GM12872 (cell line): Measurements from ENCODE around the gene RITA1.

ENCODE experiments used
- TF ChIP-seq, protein P1 (sequence below): IDR thresholded peaks from 3 replicates; pipeline ENCODE4 v1.5.1; 2011; ENCODE audit warnings: low read depth, mild to moderate bottlenecking, low read length, moderate library complexity; ENCODE audit not compliant: insufficient read depth

RITA1 gene

DNA sequence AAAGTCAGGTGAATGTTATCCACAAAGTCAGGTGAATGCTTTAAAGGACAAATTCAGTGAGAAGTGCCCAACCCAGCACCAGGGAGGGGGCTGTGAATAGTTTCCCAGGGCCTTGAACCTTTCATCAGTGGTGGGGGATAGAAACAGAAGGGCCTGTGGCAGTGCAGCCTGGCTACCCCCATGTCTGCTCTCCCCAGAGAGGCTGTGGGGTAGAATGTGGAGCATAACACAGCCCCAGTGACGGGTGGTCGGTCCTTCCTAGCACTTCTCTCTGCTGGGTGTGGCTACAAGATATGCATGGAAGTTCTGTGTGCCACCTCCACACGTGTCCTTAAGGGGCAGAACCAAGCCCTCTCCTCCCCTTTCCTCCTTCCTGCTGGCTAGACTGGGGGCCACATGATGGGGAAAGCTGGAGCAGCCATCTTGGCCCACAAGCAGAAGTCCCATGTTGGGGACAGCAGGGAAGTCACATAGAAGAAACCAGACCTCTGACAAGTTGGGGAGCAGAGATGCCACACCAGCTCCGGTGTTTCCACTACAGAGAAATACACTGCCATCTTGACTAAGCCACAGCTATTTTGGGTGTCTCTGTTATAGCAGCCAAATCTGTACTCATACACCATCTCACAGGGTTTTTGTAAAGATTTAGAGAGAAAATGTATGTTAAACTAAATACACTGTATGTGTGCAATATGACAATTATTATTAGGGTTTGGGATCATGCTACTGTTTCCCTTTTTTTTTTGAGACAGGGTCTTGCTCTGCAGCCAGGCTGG is 17.0 kb downstream of the RITA1 start:
- TF ChIP-seq, protein P1, sequence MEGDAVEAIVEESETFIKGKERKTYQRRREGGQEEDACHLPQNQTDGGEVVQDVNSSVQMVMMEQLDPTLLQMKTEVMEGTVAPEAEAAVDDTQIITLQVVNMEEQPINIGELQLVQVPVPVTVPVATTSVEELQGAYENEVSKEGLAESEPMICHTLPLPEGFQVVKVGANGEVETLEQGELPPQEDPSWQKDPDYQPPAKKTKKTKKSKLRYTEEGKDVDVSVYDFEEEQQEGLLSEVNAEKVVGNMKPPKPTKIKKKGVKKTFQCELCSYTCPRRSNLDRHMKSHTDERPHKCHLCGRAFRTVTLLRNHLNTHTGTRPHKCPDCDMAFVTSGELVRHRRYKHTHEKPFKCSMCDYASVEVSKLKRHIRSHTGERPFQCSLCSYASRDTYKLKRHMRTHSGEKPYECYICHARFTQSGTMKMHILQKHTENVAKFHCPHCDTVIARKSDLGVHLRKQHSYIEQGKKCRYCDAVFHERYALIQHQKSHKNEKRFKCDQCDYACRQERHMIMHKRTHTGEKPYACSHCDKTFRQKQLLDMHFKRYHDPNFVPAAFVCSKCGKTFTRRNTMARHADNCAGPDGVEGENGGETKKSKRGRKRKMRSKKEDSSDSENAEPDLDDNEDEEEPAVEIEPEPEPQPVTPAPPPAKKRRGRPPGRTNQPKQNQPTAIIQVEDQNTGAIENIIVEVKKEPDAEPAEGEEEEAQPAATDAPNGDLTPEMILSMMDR = no peak

DNA sequence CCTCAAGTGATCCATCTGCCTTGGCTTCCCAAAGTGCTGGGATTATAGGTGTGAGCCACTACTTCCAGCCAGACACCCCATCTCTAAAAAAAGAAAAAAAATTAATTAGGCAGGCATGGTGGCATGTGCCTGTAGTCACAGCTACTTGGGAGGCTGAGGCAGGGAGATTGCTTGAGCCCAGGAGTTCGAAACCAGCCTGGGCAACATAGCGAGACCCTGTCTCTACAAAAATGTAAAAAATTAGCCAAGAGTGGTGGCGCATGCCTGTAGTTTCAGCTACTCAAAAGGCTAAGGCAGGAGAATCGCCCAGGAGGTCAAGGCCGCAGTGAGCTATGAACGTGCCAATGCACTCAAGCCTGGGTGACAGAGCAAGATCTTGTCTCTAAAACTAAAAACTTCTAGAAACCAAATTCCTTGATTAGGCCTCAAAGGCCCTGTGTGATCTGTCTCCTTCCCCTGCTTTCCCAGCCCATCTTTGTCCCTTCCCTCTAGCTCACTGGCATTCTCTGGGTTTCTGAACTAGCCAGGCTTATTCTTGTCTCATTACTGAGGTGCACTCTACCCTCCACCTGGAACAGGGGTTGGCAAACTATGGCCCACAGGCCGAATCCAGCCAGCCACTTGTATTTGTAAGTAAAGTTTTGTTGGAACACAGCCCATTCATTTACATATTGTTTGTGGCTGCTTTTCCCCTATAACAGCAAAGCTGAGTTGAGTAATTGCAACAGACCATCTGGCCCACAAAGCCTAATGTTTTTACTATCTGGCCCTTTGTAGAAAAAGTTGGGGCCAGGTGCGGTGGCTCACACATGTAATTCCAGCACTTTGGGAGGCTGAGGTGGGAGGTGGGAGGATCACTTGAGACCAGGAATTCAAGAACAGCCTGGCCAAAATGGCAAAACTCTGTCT is 18.6 kb downstream of the RITA1 start:
- TF ChIP-seq, protein P1 = no peak

DNA sequence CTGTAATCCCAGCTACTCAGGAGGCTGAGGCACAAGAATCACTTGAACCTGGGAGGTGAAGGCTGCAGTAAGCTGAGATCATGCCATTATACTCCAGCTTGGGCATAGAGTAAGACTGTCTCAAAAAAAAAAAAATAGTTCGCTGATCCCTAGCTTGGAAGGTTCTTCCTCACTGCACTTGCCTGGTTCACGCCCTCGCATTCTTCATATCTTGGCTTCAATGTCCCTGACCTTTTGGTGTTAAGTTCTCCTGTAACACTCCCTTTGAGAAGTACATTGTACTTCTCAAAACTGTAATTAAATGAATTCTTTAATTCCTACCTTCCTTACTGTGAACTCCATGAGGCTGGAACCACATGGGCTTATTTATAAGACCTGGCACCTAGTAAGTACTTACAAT is 19.3 kb downstream of the RITA1 start:
- TF ChIP-seq, protein P1 = no peak

DNA sequence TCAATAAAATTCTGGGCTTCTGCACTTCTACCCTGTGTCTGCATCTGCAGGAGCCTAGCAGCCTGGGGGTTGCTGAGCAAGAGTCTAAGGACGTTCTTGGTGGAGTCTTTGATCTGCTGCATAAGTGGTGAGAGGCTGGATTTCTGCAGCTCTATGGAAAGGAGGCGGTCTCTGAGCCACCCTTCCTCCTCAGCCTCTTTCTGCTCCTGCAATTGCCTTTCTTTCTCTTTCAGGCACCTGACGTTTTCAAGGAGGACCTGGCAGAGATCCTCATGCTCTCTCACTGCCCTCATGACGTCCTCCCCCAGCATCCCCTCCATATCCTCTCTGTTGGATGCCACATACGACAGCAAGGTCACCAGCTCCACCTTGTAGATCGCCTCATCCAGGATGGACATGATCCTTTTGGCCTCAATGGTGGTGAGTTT is 22.1 kb downstream of the RITA1 start:
- TF ChIP-seq, protein P1 = no peak

DNA sequence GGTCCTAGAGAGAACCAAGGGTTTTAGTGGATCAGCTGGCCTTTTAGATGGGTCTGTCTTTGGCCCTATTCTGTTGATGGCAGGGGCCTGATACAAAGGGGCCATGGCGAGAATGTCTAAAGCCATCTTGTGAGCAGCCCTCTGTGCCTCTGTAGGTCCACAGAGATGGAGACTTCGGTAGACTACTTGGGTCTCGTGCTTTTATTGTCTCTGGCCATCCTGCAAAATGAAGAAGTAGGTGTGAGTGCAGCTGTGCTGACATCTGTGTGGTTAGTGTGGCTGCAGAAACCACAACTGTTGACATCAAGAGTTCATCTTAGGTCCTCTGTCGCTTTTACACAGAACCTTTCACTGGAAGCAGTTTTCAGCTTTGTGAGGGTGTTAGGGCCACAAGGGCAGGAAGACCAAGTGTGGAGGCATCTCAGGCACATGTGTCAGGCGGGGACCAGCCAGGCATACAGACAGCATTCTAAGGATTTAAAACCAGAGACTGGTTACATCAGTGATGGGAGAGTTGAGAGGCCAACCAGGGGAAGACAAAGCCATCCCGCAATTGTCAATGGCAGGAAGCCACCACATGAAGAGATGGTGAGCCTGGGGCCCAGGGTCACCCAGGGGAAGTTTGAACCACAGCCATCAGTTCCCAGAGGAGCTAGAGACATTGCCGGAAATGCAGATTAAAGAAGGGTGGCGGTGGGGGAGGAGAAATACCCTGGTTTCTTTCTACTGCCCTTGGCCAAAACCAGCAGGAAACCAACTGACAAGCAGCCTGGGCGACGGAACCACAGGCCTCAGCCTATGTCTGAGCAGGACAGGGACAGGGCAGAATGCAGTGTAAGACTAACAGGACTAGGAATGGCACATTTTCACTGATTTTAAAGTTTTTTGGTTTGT is 22.8 kb downstream of the RITA1 start:
- TF ChIP-seq, protein P1 = no peak

DNA sequence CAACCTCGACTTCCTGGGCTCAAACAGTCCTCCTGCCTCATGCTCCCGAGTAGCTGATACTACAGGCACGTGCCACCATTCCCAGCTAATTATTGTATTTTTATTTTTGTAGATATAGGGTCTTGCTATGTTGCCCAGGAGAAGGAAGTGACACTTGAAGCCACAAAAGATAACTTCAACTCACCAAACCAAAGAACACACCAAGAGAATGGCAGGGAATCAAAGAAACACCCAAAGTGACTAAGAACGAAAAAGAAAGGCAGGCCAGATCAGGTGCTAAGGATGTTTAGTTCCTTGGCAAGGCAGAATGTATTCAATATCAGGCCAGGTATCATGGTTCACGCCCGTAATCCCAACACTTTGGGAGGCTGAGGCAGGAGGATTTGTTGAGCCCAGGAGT is 25.6 kb downstream of the RITA1 start:
- TF ChIP-seq, protein P1 = no peak
